ENCODE data around the gene RAD51B.

- TF ChIP-seq, protein P1, sequence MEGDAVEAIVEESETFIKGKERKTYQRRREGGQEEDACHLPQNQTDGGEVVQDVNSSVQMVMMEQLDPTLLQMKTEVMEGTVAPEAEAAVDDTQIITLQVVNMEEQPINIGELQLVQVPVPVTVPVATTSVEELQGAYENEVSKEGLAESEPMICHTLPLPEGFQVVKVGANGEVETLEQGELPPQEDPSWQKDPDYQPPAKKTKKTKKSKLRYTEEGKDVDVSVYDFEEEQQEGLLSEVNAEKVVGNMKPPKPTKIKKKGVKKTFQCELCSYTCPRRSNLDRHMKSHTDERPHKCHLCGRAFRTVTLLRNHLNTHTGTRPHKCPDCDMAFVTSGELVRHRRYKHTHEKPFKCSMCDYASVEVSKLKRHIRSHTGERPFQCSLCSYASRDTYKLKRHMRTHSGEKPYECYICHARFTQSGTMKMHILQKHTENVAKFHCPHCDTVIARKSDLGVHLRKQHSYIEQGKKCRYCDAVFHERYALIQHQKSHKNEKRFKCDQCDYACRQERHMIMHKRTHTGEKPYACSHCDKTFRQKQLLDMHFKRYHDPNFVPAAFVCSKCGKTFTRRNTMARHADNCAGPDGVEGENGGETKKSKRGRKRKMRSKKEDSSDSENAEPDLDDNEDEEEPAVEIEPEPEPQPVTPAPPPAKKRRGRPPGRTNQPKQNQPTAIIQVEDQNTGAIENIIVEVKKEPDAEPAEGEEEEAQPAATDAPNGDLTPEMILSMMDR (IDR thresholded peaks at IDR 0.05): no peak
- TF ChIP-seq POLR2AphosphoS5 (IDR thresholded peaks at IDR 0.05) (no peak), POLR2A (IDR thresholded peaks at IDR 0.05) (no peak), EP300 (IDR thresholded peaks at IDR 0.05) (no peak)
These were observed 179.3 kb downstream of the RAD51B start for GRCh38 chr14:67998834-67999233.

All from upper lobe of left lung (tissue), 4 donors.